Measurements from ENCODE around the gene TRAK1.

TRAK1 gene

GRCh38 chr3:42159147-42159546 lies 68.0 kb downstream of the TRAK1 start:
- DNase-seq, result no peak

DNA sequence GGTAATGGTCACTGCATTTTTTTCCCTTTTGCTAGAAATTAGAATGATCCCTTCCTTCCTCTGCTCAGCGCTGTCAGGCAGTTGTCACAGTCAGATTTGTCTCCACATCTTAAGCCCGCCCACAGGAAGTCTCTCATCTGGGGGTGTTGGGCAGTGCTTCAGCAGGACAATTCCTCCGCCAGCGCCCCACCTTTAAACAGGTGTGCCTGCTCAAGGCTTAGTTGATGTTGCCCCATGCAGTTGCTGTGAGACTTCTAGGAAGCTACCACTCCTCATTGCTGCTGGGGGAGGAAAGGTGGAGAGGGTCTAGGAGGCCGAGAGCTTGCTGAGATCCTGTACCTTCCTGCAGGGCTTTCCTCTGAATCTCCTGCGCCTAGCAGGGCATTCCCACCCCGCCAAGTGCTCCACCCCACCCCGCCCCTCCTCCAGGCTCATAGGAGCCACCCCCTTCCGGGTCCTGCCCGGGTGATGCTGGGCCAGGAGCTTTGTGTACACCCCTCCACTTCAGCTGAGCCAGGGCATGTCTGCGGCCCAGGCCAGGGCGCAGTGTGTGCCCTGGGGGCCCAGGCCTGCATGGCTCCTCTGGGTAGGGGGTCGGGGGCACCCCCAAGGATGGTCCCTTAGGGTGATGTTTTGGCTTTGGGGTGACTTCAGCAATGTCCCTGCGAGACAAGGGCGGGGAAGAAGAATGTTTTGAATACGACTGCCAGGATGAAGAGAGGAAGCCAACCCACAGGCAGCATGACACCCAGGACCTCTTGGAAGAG lies 68.7 kb downstream of the TRAK1 start:
- DNase-seq, result peak in 2 of 4 experiments; percentile 5 to 22

DNA sequence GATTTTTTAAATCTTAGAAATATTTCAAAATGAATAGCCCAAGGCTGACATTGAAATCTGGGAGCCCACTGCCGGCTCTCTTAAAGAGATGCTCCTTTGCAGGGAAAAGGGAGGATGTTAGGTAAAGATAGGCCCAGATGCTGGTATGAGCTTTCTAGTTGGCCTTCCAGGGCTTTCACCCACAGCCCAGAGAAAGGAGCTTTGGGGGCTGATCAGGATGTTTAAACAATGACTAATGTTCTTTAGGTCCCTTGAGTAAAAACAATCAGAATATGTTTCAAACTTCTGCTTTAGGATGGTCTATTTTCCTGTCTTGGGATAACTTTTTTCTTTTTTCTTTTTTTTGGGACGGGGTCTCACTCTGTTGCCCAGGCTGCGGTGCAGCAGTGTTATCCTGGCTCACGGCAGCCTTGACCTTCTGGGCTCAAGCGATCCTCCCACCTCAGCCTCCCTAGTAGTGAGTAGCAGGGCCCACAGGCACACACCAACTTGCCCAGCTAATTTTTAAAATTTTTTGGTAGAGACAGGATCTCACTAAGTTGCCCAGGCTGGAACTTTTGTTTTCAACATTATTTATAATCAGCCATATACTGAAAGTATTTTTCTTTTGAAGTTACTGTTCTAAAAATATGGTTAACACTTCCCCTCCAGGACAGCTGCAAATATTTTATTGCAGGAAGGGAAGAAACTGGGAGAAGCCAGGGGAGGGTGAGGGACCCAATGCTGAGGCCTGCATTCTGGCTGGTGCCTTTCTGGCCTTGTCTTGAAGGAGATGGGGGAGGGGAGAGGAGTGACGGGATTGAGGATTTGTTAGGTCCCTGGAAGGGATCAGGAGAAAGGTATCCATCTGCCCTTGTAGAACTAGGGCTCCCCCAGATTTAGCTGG lies 70.1 kb downstream of the TRAK1 start:
- no peak for DNase-seq

DNA sequence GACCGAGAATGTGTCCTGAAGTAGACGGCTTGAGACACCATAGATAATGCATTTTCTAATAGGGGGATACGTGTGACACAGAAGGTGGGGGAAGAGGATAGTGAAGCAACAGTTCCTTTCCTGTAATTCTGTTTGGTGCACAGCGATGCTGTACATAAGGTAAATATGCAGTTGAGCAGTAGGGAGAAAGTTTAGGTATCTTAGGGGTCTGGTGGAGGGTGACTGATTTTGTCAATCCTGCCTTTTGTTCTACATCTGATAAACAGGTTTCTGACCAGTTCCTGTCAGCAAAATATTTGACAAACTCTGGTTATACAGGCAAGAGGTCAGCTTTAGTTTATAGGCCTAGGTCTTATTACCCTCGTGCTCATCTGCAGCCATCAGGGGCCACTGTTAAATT lies 71.3 kb downstream of the TRAK1 start:
- DNase-seq, result no peak

GRCh38 chr3:42163622-42164244 lies 72.6 kb downstream of the TRAK1 start:
- no peak for DNase-seq

DNA sequence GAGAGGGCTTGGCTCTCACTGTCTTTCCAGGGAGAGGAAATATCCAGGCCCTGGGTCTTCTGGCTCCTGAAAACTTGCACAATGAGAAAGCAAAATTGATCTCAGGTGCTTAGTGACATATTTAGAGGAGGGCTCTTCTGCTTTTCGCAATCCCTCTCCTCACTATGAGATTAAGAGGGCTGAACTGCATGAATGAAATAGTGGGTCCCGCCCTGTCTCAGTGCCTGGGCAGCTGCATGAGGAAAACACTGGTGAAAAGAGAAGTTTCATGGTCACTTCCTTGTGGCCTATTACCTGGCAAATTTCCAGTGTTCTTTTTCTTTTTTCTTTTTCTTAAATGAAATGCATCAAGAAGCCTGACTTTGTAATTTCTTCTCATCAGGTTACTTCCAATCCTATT lies 73.5 kb downstream of the TRAK1 start:
- DNase-seq, result no peak

DNA sequence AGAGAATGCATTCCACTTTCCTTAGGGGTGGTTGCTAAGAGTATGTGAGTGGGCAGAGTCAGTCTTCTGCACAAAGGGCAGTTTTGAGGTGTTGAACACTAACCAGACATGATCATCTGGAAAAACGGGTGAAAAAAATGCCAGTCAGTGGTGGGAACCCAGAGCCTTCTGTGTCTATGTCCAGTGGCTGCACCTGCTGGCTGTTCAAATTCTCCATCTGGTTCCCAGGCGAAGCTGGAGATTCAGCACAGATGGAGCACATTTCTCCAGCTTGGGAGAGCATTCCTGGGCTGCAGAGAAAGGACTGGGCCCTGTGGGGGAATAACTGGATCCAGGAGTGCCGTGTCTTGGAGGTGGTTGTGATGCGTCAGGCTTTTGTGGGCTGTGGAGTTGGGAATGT lies 74.1 kb downstream of the TRAK1 start:
- no peak for DNase-seq

DNA sequence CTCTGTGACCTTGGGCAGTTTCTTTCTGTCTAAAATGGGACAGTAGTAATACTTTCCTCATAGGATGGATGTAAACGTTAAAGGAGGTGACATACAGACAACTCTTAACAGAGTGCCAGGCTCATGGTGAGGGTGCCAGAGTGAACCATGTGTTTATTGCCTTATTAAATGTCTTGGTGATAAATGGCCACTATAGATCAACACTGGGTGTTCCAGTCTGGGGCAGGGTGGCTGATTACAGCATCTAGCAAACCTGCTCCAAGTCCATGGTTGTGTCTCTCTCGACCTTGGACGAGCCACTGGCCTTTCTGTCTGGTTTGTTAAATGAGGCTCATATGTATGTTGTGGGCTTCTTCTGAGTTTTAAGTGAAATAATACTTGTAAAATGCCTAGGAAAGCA lies 75.1 kb downstream of the TRAK1 start:
- DNase-seq, result no peak

- DNase-seq, result no peak
These were observed 75.6 kb downstream of the TRAK1 start for GRCh38 chr3:42166662-42167300.

DNA sequence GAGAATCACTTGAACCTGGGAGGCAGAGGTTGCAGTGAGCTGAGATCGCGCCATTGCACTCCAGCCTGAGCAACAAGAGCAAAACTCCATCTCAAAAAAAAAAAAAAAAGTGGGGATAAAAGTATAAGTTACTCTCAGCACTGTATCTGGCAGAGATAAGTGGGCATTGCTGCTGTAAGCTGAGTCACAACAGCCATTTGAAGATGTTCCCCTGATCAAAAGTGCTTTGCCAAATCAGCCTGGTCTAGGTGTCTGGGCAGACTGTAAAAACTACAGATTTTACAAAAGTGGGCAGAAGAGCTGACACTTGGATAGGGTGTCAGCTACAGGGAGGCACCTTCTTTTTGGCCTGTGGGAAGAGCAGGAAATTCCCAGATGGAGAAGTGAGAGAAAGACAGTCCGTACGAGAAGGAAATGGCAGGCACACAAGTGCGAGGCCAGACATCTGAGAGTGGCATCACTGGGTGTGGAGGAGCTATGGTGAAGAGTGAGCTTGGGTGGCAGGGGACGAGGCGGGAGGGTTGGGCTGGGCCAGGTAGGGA lies 78.5 kb downstream of the TRAK1 start:
- no peak for DNase-seq

DNA sequence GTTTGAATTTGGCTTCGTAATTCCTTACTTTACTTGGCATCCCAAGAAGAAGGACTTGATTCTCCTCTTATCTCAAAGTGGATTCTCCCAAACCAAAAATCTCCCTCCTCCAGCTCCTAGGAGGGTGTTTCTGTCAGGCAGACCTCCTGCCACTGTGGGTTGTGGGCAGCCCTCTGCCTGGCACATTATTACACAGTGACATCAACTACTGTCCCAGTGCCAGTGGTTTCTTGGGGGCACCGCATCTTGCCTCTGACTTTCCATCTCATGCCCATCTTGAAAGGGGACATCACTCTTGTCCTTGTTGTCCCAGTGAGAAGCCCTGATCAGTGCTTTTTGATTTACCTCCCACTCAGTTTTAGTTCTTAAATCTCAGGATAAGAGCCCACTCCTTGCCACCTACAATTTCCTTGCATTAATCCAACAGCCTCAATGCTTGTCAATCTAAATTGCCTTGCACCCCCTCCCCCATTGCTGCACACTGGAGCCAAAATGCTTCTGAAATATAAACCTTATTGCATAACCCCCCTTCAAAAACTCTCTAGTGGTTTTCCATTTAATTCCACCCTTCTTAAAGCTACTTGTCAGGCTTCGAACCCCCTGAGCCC lies 81.0 kb downstream of the TRAK1 start:
- DNase-seq, result no peak

DNA sequence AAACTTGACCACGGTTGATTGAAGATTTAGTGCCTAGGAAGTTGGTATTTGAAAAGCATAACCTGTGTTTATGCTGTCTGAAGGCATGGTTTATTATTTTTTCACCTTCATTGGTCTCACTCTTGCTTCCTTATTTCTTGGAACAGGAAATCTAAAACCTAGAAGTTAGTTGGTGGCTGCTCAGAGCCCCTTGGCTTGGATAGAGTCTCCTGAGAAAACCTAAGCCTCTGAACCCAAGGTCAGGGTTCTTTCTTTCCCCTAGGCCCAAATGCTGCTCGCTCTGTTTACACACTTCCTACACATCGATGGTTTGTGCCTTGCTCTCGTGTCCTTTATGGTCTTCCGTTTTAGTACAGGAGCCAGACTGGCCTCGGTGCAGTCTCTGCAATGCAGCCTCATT lies 82.2 kb downstream of the TRAK1 start:
- no peak for DNase-seq

DNA sequence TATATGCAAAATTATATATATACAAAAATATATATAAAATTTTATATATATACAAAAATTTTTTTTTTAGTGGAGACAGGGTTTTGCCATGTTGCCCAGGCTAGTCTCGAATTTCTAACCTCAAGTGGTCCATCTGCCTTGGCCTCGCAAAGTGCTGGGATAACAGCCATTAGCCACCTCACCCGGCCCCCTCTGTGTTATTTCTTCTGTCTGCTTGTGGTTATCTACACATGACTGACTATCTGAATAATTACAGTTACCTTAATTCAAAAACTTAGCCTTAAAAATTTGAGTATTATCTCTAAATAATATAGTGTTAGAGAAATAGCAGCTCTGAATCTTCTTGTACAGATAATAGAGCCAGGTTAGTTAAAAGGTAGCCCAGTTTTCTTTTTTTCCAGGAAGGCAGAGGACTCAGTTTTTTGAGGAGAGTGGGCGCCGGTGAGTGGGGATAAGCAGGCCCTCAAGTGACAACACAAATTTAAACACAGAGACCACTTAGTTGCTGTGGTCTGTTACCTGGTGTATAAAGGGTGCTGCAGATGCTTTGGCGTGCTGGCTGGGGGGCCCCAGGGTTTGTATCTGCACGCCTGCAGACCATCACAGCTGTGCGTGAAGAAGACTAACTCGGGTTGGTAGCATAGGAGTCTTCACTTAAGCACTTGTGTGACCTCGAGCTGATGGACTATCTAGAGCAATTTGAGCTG lies 83.7 kb downstream of the TRAK1 start:
- DNase-seq, result no peak

GRCh38 chr3:42175386-42176240 lies 84.5 kb downstream of the TRAK1 start:
- no peak for DNase-seq

DNA sequence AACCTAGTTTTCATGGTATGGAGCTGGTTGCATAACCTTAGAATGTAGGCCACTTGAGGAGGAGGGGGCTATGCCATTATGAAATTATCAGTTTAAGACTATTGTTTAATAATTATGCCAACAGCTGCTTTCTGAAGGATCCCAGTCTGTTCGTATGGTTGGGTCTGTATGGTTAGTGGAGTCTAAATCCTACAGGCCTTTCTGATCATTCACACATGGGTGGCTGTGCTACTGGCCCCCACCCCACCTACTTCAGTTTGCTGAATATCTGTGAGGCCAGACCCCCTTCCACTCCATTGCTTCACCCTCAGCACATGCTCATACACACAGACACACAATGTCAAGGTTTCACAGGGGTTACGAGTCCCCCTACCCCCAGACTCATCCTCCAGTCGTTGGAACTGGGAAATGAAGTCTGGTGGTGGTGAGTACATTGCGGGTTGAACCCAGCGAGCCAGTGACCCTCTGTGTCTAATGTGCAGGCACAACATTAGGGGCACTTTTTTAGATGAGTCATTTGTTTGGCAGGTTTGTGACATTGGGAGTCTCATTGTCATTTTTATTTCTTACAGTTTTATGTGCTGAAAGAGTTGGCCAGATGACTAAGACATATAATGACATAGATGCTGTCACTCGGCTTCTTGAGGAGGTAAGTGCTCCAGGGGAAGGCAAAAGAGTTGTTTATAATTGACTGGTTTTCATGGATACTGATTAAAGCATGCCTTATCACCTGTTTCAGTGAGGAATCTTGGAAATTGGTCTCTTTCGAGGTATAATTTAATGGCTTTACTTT lies 85.3 kb downstream of the TRAK1 start:
- no peak for DNase-seq

GRCh38 chr3:42177068-42177800 lies 86.1 kb downstream of the TRAK1 start:
- DNase-seq, result no peak

GRCh38 chr3:42177801-42178150 lies 86.6 kb downstream of the TRAK1 start:
- DNase-seq, result no peak

DNA sequence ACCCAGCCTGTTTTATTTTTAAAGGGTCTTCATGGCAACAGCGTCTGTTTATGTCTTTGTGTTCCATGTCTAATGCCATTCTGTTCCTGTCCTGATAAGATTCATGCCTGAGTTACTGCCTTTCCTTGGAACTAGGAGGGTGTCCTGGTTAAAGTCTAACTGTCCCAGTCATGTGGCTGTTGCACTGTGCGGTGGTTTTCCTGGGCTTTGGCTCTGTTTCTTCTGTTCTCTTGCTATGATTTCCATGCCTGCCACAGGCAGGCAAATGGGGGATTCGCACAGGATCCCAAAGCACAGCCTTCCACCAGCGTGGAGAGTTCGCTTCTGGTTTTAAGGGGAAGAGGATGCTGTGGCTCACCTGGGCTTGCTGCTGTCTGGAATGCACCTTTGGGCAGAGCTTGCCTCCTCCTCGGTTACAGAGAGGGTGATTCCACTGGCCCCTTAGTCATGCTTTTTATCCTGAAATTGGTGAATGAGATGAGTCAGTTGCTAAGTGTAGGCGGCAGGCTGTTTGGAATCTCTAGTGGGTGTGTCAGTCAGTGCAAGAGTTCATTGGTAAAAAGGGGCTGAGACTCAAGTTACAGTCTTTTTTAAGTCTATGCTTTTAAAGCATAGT lies 88.1 kb downstream of the TRAK1 start:
- DNase-seq, result no peak

- no peak for DNase-seq
These were observed 89.7 kb downstream of the TRAK1 start for GRCh38 chr3:42180901-42181300.

All from activated CD4-positive, CD25-positive, alpha-beta regulatory T cell (primary cell).